RCC 7860 (cell line): ENCODE results near the gene KLHL21.
"Not testable (repeated sequence)": the region's sequence is repeated elsewhere in the genome, so short reads cannot be mapped to it uniquely, and the experiment has no call there.

Source experiments
- DNase-seq: peaks from one replicate; pipeline ENCODE4 v3.0.0-alpha.2; 2015; ENCODE audit warnings: low spot score
- FAIRE-seq: peaks from 2 replicates; lab custom pipeline; 2012; peaks lifted over from hg19 to GRCh38; lab: Jason Lieb, UNC

Gene KLHL21

DNA sequence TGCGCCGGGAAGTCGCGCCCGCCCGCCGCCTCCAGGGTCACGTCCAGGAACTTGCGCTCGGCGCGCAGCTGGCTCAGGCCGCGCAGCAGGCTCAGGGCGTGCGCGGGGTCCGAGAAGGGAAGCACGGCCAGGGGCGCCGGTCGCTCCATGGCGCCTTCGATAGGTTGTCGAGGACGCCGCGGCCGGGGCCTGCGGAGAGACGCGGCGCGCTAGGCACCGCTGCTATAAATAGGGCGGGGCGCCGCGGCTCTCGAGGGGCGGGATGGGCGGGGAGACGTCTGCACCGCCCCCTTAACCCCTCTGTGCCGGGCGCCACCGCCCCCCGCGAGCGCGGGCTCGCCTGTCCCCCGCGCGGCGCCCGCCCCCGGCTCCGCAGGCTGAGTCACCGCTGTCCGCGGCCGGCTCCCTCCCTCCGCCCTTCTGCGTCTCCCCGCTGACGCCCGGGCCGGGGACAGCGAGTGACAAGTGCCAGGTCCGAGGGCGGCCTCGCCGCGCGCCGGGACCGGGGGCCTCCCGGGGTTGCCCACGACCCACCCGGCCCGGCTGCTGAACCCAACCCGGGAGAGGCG lies at the start of gene KLHL21:
KLHL21 (minus strand) TSS at position 201 of the 569 bp plus-strand sequence; CDS start at position 149, 52 bp downstream.
- FAIRE-seq = no peak

DNA sequence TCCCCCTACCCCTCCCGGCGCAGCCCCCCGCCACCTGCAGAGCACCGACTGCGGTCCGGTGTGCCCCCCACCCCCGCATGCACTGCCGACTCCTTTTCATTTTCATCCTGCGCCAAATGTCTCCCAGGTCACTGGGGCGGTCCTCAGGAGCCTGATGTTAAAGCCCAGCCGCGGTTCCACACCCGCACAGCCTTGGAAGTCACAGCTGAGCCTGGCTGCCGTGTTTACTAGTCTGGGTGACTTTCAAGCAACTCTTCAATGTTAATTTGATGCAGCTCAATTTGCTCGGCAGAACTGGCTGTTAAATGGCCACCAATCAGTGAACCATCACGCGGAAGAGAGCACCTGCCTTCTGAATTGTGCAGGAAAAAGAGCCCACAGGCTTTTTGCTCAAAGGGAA lies 49.2 kb upstream of the KLHL21 start:
- no peak for FAIRE-seq
- DNase-seq = no peak

More for the DNA sequence above, at the start of gene KLHL21:
- peak; percentile 85 for DNase-seq

GRCh38 chr1:6648556-6648955 lies 45.9 kb upstream of the KLHL21 start:
- DNase-seq = no peak
- no peak for FAIRE-seq

GRCh38 chr1:6646499-6647148 lies 44.0 kb upstream of the KLHL21 start:
- DNase-seq = peak; percentile 12
- no peak for FAIRE-seq

GRCh38 chr1:6645018-6645417 lies 42.3 kb upstream of the KLHL21 start:
- DNase-seq (no peak), FAIRE-seq (no peak)

GRCh38 chr1:6640867-6641266 lies 38.2 kb upstream of the KLHL21 start:
- not testable (repeated sequence) for FAIRE-seq, DNase-seq

- DNase-seq = no peak
- no peak for FAIRE-seq
These were observed 35.6 kb upstream of the KLHL21 start for GRCh38 chr1:6638226-6638625.

GRCh38 chr1:6637770-6638169 lies 35.1 kb upstream of the KLHL21 start:
- FAIRE-seq = no peak
- DNase-seq = no peak

- DNase-seq, FAIRE-seq: not testable (repeated sequence)
These were observed 34.1 kb upstream of the KLHL21 start for GRCh38 chr1:6636778-6637177.

- DNase-seq (no peak), FAIRE-seq (no peak)
These were observed 33.5 kb upstream of the KLHL21 start for GRCh38 chr1:6635910-6636760.

GRCh38 chr1:6635161-6635909 lies 32.7 kb upstream of the KLHL21 start:
- DNase-seq (no peak), FAIRE-seq (no peak)

- DNase-seq (no peak), FAIRE-seq (no peak)
These were observed 31.8 kb upstream of the KLHL21 start for GRCh38 chr1:6634371-6635052.

DNA sequence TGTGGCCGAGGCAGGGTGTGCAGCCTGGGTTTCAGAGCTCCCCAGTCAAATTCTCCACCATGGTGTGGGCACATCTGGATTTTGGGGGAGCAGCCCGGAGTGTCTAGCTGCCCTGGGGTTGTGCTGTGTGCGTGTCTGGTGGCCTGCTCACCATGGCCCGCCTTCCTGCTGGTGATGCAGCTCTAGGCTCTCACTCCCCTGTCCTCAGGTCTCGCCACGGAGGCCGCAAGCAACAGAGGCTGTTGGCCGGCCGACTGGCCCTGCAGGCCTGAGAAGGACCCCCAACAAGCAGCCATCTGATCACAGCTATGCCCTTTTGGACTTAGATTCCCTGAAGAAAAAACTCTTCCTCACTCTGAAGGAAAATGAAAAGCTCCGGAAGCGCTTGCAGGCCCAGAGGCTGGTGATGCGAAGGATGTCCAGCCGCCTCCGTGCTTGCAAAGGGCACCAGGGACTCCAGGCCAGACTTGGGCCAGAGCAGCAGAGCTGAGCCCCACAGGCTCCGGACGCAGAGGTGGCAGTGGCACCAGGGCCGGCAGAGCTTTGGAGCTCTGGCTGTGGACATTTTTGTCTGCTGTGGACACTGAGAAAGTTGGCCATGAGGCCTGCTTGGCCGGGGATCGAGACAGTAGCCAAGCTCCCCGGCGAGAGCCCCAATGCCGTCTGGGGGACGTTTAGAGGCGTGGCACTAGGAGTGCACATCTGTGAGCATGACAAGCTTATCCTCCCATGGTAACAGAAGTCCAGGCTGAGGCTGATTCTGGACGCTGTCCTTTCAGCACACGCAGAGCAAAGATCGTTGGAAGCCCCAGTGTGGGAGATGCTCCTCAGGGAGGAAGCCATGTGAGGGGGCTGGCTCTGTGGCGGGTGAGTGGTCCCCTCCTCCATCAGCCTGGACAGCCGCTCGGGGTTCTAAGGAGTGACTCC lies 30.2 kb upstream of the KLHL21 start:
- DNase-seq = no peak
- FAIRE-seq = no peak

DNA sequence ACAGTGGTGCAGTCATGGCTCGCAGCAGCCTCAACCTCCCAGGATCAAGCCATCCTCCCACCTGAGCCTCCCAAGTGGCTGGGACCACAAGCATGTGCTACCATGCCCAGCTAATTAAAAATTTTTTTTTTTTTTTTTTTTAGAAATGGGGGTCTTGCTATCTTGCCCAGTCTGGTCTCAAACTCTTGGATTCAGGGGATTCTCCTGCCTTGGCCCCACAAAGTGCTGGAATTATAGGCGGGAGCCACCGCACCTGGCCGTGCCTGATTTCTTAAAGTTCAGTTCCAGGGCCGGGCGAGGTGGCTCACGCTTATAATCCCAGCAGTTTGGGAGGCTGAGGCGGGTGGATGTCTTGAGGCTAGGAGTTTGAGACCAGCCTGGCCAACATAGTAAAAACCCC lies 28.4 kb upstream of the KLHL21 start:
- no peak for FAIRE-seq
- no peak for DNase-seq

DNA sequence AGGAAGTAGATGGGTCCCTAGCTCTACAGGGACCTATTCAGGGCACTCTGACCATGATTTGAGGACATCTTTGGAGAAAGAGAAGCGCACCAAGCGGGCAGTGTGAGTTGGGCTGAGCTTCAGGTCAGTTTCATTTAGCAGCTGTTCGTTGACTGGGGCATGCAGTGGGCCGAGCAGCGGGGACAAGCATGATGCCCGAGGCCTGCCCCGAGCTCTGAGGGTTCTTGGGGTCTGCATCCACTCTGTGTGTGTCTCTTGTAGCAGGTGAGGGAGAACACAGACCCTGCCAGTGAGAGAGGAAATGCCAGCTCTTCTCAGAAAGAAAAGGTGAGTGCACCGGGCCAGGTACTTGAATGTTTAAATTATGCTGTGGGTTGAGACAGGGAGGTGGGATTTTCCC lies 27.4 kb upstream of the KLHL21 start:
- FAIRE-seq = no peak
- DNase-seq = no peak

DNA sequence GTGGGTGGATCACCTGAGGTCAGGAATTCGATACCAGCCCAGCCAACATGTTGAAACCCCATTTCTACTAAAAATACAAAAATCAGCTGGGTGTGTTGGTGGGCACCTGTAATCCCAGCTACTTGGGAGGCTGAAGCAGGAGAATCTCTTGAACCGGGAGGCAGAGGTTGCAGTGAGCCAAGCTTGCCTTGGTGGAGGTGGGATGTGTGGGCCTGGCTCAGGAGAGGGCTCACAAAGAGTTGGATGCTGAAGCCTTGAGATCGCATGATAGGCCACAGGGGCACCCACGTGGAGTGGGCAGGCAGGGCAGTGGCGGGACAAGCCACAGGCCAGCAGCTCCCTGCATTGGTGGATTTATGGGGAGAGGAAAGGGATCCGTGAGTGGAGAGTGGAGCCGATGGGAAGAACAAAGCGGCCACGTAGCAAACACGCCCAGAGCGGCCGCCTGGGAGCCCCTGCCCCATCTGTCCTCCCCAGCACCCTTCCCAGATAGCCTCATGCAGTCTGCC lies 26.4 kb upstream of the KLHL21 start:
- FAIRE-seq (no peak), DNase-seq (no peak)

GRCh38 chr1:6627841-6628545 lies 25.3 kb upstream of the KLHL21 start:
- DNase-seq = no peak
- no peak for FAIRE-seq

GRCh38 chr1:6627031-6627430 lies 24.4 kb upstream of the KLHL21 start:
- DNase-seq (no peak), FAIRE-seq (no peak)
